ENCODE results near the gene LHFPL2. TPM values are rescaled to one million over a fixed set of nuclear protein-coding genes. Genes with fewer than 3 reads are reported as not detected.

Gene LHFPL2
- total RNA-seq, 1 donor from 2014 or later, result 33.1 TPM

DNA sequence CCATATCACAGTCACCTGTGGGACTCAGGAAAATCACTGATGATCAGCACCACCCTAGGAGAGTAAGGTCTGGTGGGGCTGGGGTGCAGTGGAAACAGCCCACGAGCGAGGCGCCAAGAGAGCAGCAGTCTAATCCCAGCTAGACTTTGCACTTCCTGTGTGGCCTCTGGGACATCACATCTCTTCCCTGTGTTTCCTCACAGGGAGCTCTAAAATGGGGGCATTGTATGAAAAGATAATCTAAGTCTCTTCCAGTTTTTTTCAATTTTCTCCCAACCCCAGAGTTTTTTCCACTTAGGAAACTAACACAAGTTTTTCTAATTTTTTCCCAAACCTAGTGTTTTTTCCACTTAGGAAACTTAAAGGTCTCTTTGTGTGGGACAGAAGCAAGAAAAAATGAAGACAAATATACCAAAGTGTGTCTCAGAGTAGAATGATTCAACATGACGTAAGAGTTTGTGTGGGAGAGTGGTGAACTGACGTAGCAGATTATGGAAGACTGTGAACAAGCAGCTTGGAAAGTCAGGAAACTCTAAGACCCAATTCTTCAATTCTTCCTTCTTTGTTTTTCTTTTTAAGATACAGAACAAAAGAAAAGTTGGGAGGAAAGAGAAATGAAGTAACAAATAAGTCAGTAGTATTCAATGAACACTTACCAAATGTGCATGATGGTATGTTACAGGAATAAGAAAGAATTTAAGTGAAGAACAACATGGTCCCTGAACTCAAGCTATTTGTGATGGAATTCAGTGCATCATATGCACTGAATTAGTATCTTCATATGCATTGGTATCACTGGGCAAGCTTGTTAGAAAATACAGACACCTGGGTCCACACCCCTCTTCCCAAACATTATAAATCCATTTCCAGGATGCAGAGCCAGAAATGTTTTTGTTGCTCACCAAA is 51.3 kb downstream of the LHFPL2 start:
- Histone ChIP-seq H3K36me3 (ENCODE audit: control insufficient read depth, insufficient read depth, low read length) (no peaks in the 10 kb centered on the region), H3K27me3 (ENCODE audit: control insufficient read depth, insufficient read depth, low read length) (no peaks in the 10 kb centered on the region), H3K4me3 (ENCODE audit: low read depth, low read length) (no peak overlapping the region)
- TF ChIP-seq CTCF (IDR thresholded peaks at IDR 0.05; ENCODE audit: insufficient read depth, low read length, poor library complexity, severe bottlenecking), result no peak
- DNase-seq (ENCODE audit: low read depth), result no peak

- Histone ChIP-seq H3K36me3 (ENCODE audit: control insufficient read depth, insufficient read depth, low read length) (no peaks in the 10 kb centered on the region), H3K4me3 (ENCODE audit: low read depth, low read length) (no peak overlapping the region), H3K27me3 (ENCODE audit: control insufficient read depth, insufficient read depth, low read length) (no peaks in the 10 kb centered on the region)
- no peak for DNase-seq (ENCODE audit: low read depth)
- no peak for TF ChIP-seq CTCF (IDR thresholded peaks at IDR 0.05; ENCODE audit: insufficient read depth, low read length, poor library complexity, severe bottlenecking)
Observed at GRCh38 chr5:78595458-78595921, 53.1 kb downstream of the LHFPL2 start.

DNA sequence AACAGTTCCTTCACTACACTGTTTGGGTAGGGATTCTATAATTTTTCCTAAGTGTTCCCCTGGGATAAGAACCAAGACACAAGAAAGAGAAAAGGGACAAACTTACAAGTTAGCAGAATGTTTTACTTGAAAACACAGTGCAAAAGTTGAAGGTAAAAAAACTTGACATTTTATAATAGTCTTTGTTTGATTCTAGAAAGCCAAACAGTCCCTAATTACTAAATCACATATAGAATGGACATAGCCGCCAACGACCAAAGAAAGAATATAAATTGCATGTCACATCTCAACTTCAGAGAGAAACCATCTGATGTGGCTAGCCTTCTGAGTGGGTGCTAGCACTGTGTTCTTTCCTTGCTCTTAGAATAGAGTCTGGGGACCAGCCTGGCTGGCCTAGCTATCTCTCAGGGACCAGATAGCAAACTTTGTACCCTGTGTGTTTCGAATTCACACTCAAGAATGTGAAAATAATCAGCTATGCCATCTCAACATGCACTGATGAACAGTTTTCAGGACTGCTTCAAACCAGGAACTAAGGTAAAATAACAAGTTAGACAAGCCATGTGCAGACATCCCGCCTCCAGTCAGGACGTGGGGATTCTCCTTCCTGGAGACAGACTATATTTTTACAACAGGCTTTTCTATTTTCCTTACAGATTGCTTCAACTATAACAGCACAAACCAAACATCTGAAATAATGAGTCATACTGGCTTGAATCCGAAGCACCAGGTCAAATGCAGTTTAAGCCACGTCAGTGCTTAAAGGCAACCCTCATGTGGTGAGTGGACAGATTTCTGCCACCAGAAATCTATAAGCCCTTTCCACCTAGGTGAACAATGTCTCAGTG is 53.7 kb downstream of the LHFPL2 start:
- DNase-seq (ENCODE audit: low read depth), result peak; percentile 98
- Histone ChIP-seq H3K4me3 (ENCODE audit: low read depth, low read length) (no peak overlapping the region), H3K27me3 (ENCODE audit: control insufficient read depth, insufficient read depth, low read length) (no peaks in the 10 kb centered on the region), H3K36me3 (ENCODE audit: control insufficient read depth, insufficient read depth, low read length) (no peaks in the 10 kb centered on the region)
- no peak for TF ChIP-seq CTCF (IDR thresholded peaks at IDR 0.05; ENCODE audit: insufficient read depth, low read length, poor library complexity, severe bottlenecking)

- H3K36me3 ChIP-seq (ENCODE audit: control insufficient read depth, insufficient read depth, low read length), result no peaks in the 10 kb centered on the region
- H3K27me3 ChIP-seq (ENCODE audit: control insufficient read depth, insufficient read depth, low read length), result no peaks in the 10 kb centered on the region
- TF ChIP-seq CTCF (IDR thresholded peaks at IDR 0.05; ENCODE audit: insufficient read depth, low read length, poor library complexity, severe bottlenecking), result no peak
- H3K4me3 ChIP-seq (ENCODE audit: low read depth, low read length), result no peak overlapping the region
- no peak for DNase-seq (ENCODE audit: low read depth)
Observed at GRCh38 chr5:78594021-78594420, 54.6 kb downstream of the LHFPL2 start.

DNA sequence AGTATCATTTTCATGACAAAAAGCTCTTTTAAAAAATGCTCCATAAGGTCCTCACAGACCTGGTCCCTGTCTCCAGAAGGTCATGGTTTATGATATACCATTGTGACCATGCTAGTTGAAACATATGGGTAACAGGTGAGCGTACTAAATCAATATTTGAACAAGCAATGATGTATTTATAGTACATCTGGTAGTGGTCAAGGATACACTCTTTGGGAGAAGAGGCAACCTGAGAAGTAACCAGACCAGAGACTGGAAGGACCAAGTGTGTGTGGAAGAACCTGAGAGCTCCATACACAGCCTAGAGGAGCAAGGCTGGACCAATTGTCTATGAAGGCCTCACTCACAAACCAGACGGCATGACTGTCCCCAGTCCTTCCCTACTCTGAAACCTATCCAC is 55.1 kb downstream of the LHFPL2 start:
- no peaks in the 10 kb centered on the region for H3K27me3 ChIP-seq (ENCODE audit: control insufficient read depth, insufficient read depth, low read length)
- TF ChIP-seq CTCF (IDR thresholded peaks at IDR 0.05; ENCODE audit: insufficient read depth, low read length, poor library complexity, severe bottlenecking), result no peak
- DNase-seq (ENCODE audit: low read depth), result no peak
- no peaks in the 10 kb centered on the region for H3K36me3 ChIP-seq (ENCODE audit: control insufficient read depth, insufficient read depth, low read length)
- no peak overlapping the region for H3K4me3 ChIP-seq (ENCODE audit: low read depth, low read length)
